Neural cell (in vitro differentiated cells): Measurements from ENCODE around the gene USP30.

Experiments used
- EP300 ChIP-seq: fragments of 450-650 bp; conservative IDR thresholded peaks from 2 replicates; pipeline ENCODE4 v1.6.1; 2014; ENCODE audit warnings: antibody characterized with exemption, mild to moderate bottlenecking, moderate library complexity; ENCODE audit not compliant: poor library complexity, severe bottlenecking
- EZH2 ChIP-seq: fragments of 200-600, 300-800 bp; shearing (Covaris generic), sonication (generic); IDR thresholded peaks from 2 replicates; pipeline ENCODE4 v1.6.1; 2014; ENCODE audit warnings: antibody characterized with exemption, low read length, borderline replicate concordance, mild to moderate bottlenecking; ENCODE audit not compliant: insufficient read depth, poor library complexity, severe bottlenecking
- POLR2AphosphoS5 ChIP-seq: IDR thresholded peaks from 2 replicates; pipeline ENCODE4 v1.6.1; 2012
- RAD21 ChIP-seq: fragments of 450-650 bp; conservative IDR thresholded peaks from 2 replicates; pipeline ENCODE4 v1.6.1; 2014; ENCODE audit warnings: antibody characterized with exemption, mild to moderate bottlenecking, moderate library complexity
- TAF1 ChIP-seq: IDR thresholded peaks from 2 replicates; pipeline ENCODE4 v1.6.1; 2012; ENCODE audit warnings: low read depth
- TF ChIP-seq, protein P1 (sequence below): fragments of 450-650 bp; IDR thresholded peaks from 2 replicates; pipeline ENCODE4 v1.5.1; 2014; ENCODE audit warnings: antibody characterized with exemption, mild to moderate bottlenecking, moderate library complexity; ENCODE audit not compliant: poor library complexity, severe bottlenecking
- TF ChIP-seq, protein P2 (sequence below): IDR thresholded peaks from 2 replicates; pipeline ENCODE4 v1.6.1; 2012; ENCODE audit warnings: borderline replicate concordance

DNA sequence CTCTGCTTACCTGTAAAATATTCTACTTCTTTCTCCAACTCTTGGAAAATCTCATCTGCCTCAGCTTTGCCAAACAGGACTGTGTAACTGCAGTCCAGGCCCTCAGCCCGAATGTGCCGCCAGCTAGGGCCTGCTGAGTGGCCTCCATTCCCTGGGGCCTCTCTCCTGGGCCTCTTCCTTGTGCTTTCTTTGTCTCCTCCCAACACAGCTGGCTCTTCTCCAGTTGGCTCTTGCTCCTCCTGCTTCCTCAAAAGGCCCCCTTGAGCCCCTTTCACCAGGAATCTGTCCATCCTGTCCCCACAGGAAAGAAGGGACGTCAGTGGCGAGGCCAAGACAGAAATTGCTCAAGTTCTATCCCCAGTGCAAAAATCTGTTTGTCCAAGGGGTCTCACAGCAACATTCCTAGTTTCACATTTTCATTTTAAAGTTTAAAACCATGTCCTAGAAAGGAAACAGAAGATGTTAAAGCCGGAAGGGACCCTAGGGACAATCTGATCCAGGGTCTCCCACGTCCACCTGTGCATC is 40.2 kb downstream of the USP30 start:
- TF ChIP-seq TAF1 = no peak
- TF ChIP-seq, protein P1, sequence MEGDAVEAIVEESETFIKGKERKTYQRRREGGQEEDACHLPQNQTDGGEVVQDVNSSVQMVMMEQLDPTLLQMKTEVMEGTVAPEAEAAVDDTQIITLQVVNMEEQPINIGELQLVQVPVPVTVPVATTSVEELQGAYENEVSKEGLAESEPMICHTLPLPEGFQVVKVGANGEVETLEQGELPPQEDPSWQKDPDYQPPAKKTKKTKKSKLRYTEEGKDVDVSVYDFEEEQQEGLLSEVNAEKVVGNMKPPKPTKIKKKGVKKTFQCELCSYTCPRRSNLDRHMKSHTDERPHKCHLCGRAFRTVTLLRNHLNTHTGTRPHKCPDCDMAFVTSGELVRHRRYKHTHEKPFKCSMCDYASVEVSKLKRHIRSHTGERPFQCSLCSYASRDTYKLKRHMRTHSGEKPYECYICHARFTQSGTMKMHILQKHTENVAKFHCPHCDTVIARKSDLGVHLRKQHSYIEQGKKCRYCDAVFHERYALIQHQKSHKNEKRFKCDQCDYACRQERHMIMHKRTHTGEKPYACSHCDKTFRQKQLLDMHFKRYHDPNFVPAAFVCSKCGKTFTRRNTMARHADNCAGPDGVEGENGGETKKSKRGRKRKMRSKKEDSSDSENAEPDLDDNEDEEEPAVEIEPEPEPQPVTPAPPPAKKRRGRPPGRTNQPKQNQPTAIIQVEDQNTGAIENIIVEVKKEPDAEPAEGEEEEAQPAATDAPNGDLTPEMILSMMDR = no peak
- no peak for TF ChIP-seq EP300
- TF ChIP-seq EZH2 = no peak
- no peak for TF ChIP-seq RAD21
- TF ChIP-seq POLR2AphosphoS5 = no peak
- TF ChIP-seq, protein P2, sequence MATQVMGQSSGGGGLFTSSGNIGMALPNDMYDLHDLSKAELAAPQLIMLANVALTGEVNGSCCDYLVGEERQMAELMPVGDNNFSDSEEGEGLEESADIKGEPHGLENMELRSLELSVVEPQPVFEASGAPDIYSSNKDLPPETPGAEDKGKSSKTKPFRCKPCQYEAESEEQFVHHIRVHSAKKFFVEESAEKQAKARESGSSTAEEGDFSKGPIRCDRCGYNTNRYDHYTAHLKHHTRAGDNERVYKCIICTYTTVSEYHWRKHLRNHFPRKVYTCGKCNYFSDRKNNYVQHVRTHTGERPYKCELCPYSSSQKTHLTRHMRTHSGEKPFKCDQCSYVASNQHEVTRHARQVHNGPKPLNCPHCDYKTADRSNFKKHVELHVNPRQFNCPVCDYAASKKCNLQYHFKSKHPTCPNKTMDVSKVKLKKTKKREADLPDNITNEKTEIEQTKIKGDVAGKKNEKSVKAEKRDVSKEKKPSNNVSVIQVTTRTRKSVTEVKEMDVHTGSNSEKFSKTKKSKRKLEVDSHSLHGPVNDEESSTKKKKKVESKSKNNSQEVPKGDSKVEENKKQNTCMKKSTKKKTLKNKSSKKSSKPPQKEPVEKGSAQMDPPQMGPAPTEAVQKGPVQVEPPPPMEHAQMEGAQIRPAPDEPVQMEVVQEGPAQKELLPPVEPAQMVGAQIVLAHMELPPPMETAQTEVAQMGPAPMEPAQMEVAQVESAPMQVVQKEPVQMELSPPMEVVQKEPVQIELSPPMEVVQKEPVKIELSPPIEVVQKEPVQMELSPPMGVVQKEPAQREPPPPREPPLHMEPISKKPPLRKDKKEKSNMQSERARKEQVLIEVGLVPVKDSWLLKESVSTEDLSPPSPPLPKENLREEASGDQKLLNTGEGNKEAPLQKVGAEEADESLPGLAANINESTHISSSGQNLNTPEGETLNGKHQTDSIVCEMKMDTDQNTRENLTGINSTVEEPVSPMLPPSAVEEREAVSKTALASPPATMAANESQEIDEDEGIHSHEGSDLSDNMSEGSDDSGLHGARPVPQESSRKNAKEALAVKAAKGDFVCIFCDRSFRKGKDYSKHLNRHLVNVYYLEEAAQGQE = no peak
